Caki2 (cell line): ENCODE results near the gene SLC31A2. TPM values are rescaled to one million over a fixed set of nuclear protein-coding genes. Genes with fewer than 3 reads are reported as not detected.

Experiments
- DNase-seq: peaks from one replicate; pipeline ENCODE4 v3.0.0-alpha.2; 2015; ENCODE audit warnings: low read depth
- in situ Hi-C: cut with HindIII; loops from 2 replicates; pipeline ENCODE4 v1.10.0; 2016; ENCODE audit warnings: low sequenced_read_pairs, low pct_unique_long_range_greater_than_20kb, mixed read lengths
- total RNA-seq: library from RNA; depleted of rRNA; stranded (reverse); fragments of >200 nt; shearing (Covaris generic); gene quantifications from 2 replicates; pipeline ENCODE4 v1.2.3, GENCODE V29; 2014; ENCODE audit warnings: low replicate concordance; rRNA removed

SLC31A2 gene
- total RNA-seq, 1 experiment from 2014 or later = 4.7 TPM

GRCh38 chr9:113177251-113177650 is 26.4 kb downstream of the SLC31A2 start:
- no peak for DNase-seq
- in situ Hi-C loops = no loop called here

GRCh38 chr9:113178087-113178486 is 27.3 kb downstream of the SLC31A2 start:
- no peak for DNase-seq
- in situ Hi-C loops = no loop called here

DNA sequence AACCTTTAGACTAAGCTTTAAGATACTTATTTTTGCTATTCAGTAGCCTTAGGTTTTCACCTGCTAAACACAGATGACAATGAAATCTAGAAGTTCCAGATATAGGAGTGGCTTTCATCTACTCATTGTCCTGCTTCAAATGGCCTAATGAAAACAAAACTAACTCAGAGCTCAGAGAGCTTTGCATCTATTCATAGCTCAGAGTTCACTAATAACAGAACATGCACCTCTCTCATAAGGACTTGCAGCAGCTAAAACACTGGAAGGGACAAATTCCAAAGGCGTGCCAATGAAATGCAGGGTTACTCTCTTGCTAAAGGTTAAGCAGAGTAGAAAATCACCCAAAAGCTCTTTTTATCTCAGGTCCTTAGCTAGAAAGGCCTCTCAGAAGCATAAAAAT is 29.0 kb downstream of the SLC31A2 start:
- no peak for DNase-seq
- in situ Hi-C loops = no loop called here

DNA sequence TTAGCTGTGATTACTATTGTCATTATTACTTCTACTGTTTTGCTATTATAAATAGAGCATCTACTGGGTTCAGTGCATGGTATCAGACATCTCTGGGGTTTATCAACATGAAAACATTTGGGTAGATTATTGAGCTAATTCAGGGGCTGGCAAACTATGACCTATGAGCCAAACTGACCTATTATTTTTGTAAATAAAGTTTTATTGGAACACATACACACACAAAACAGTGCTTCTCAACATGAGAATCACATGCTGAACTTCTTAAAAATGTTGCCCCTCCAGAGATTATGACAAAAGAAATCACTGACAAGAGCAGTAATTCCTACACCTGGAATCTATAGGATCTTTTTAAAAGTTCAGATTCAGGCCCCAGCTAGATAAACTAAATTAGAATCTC is 30.4 kb downstream of the SLC31A2 start:
- DNase-seq = no peak
- in situ Hi-C loops = no loop called here

- in situ Hi-C loops = no loop called here
- DNase-seq = no peak
Measured at GRCh38 chr9:113183956-113184488, 33.2 kb downstream of the SLC31A2 start.

DNA sequence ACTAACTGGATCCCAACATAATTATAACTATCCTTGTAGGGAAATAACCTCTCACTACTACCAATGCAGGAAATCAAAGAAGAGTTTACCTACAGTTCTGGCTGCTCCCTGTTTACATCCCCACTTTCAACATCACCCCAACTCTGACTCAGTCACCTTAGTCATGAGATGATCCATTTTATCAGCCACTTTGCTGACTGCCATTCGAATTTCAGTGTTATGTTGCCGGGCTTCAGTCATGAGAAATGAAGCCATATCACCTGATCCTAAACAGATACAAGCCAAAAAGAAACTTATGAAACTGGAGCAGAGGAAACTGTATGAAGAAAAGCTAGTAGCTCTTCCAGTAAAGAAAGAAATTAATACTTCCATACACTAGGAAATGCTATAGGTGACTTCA is 33.7 kb downstream of the SLC31A2 start:
- DNase-seq = no peak
- in situ Hi-C loops = no loop called here

- in situ Hi-C loops = no loop called here
- no peak for DNase-seq
Measured at GRCh38 chr9:113185271-113185670, 34.5 kb downstream of the SLC31A2 start.

DNA sequence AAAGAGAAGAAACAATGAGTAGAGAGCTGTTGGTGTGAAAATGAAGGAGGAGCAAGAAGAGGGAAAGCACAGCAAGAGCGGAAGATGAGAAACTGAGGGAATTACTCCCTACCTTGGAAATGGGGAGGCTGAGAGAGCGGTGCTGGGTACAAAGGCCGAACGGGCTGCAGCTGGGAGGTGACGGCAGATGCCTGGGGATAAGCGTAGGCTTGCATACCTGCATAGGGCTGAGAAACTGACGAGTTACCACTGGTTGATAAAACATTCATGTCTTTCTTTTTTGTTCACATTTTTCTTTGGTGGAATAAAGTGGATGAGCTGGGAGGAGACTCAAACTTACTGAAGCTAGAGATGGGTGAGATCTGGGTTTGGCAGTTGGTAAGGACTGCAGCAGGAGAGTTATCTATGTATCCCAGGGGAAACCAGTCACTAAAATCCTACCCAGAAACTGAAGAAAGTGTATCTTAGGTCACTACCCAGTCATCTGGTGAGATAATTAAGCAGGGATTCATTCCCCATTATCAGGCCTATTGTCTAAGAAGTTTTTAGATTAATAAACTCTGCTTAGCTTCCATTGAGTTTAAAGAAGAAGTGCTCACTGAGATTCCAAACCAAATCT is 35.4 kb downstream of the SLC31A2 start:
- DNase-seq = no peak
- in situ Hi-C loops = no loop called here

GRCh38 chr9:113187929-113188595 is 37.3 kb downstream of the SLC31A2 start:
- in situ Hi-C loops = no loop called here
- peak; percentile 24 for DNase-seq

DNA sequence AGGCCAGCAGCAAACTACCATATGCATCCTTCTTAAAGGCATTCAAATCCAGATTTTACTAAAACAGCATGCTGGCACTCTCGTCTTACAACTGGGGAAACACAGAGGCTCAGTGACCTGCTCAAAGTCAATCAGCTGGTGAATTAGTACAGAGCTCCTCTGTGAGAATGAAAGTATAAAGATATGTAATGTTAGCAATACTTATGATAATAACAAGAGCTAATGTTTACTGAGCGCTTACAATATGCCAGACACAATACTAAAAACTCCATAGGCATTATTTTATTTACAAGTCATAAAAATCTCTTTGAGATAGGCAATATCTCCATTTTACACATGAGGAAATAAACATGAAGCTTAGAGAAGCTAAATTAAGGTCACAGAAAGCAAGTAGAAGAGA is 41.6 kb downstream of the SLC31A2 start:
- DNase-seq = no peak

DNA sequence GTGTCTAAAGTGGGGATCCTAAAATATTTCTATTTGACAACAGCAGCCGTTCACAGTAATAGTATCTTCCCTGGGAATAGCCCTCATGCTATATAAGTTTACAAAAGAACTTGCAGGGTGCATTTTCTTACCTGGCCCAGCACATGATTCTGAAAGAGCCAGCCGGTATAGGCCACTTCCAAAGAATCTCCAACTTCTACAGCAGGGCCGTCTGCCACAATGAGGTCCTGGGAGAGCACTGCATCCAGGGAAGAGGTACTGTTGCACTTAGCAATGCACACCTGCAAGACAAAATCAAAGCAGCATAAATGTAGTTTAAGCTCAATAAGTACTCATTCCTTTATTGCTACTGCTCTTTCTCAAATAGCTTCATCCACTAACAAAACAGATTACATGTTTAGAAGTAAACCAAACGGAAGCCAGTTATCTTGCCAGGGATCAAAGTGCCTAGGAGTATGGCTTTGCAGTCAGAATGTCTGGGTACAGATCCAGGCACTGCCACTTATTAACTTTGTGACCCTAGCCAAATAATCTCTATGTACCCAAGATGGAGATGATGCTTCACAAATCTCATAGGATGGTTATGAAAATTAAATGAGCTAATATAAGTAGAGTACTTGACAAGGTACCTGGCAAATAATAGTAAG is 49.0 kb downstream of the SLC31A2 start:
- DNase-seq = no peak
- in situ Hi-C loops = no loop called here

More for the DNA sequence above, 41.6 kb downstream of the SLC31A2 start:
- in situ Hi-C loops = no loop called here

DNA sequence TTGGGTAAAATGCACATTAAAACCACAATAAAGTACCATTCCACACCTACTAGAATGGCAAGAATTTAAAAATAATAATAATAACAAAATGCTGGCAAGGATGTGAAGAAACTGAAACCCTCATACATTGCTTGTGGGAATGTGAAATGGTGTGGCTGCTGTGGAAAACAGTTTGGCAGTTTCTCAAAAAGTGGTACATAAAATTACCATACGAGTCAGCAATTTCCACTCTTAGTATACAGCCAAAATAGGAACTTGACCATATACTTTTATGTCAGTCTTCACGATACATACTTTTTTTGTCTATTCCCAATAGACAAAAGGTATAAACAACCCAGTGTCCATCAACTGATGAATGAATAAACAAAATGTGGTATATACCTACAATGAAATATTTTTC is 54.6 kb downstream of the SLC31A2 start:
- DNase-seq = no peak
- in situ Hi-C loops = no loop called here

GRCh38 chr9:113205861-113206260 is 55.1 kb downstream of the SLC31A2 start:
- in situ Hi-C loops = no loop called here
- DNase-seq = no peak

DNA sequence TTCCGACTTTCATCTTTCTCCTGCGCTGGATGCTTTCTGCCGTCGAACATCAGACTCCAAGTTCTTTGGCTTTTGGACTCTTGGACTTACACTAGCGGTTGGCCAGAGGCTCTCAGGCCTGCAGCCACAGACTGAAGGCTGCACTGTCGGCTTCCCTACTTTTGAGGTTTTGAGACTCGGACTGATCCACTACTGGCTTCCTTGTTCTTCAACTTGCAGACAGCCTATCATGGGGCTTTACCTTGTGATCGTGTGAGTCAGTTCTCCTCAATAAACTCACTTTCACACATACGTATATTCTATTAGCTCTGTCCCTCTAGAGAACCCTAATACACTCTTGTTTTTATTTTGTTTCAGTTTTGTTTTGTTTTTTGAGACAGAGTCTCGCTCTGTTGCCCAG is 60.0 kb downstream of the SLC31A2 start:
- in situ Hi-C loops = no loop called here
- DNase-seq = no peak

Other genes with a start within 250 kb of the SLC31A2 start
- not detected in 2 replicates for gene ZNF883, start 138.8 kb upstream of the SLC31A2 start, total RNA-seq
- gene ZFP37, start 94.3 kb upstream of the SLC31A2 start, total RNA-seq = not detected in 2 replicates
- 5.3 and 7.7 TPM in 2 replicates for gene FKBP15, start 70.3 kb downstream of the SLC31A2 start, total RNA-seq
- 9.4 and 13.3 TPM in 2 replicates for gene SLC31A1, start 70.5 kb downstream of the SLC31A2 start, total RNA-seq
- 31.2 and 68.7 TPM in 2 replicates for gene CDC26, start 124.6 kb downstream of the SLC31A2 start, total RNA-seq
- gene PRPF4, start 124.7 kb downstream of the SLC31A2 start, total RNA-seq = 44.6 and 56.1 TPM in 2 replicates
- 0.23 and 0.95 TPM in 2 replicates for gene RNF183, start 152.4 kb downstream of the SLC31A2 start, total RNA-seq
- 4.1 and 7.8 TPM in 2 replicates for gene WDR31, start 189.3 kb downstream of the SLC31A2 start, total RNA-seq
- not detected in 2 replicates for gene BSPRY, start 198.5 kb downstream of the SLC31A2 start, total RNA-seq
- gene HDHD3, start 226.0 kb downstream of the SLC31A2 start, total RNA-seq = 19.4 and 39.5 TPM in 2 replicates